HG03060 (cell line): ENCODE results near the gene GMDS.

Experiments
- ATAC-seq: cut with Tn5 transposase; IDR thresholded peaks from one replicate; pipeline ENCODE4 v1.9.1; 2021; ENCODE audit warnings: low read depth, moderate number of reproducible peaks; ENCODE audit not compliant: unreplicated experiment

Gene GMDS

GRCh38 chr6:2141644-2142290 lies 103.6 kb downstream of the GMDS start:
- ATAC-seq: no peak

- no peak for ATAC-seq
These were observed 104.8 kb downstream of the GMDS start for GRCh38 chr6:2140438-2141128.

- ATAC-seq: no peak
These were observed 110.0 kb downstream of the GMDS start for GRCh38 chr6:2135401-2135800.

GRCh38 chr6:2134554-2134953 lies 110.9 kb downstream of the GMDS start:
- ATAC-seq: no peak

- ATAC-seq: no peak
These were observed 111.6 kb downstream of the GMDS start for GRCh38 chr6:2133716-2134310.

- ATAC-seq: no peak
These were observed 112.5 kb downstream of the GMDS start for GRCh38 chr6:2132916-2133315.

- no peak for ATAC-seq
These were observed 113.0 kb downstream of the GMDS start for GRCh38 chr6:2132416-2132815.

GRCh38 chr6:2129182-2129621 lies 116.2 kb downstream of the GMDS start:
- ATAC-seq: no peak

- ATAC-seq: no peak
These were observed 117.9 kb downstream of the GMDS start for GRCh38 chr6:2127484-2127911.

- ATAC-seq: no peak
These were observed 119.1 kb downstream of the GMDS start for GRCh38 chr6:2126351-2126750.

GRCh38 chr6:2125158-2125557 lies 120.2 kb downstream of the GMDS start:
- no peak for ATAC-seq

- no peak for ATAC-seq
These were observed 121.1 kb downstream of the GMDS start for GRCh38 chr6:2124260-2124709.

GRCh38 chr6:2120912-2121311 lies 124.5 kb downstream of the GMDS start:
- no peak for ATAC-seq

GRCh38 chr6:2119275-2119674 lies 126.1 kb downstream of the GMDS start:
- no peak for ATAC-seq

- ATAC-seq: no peak
These were observed 127.3 kb downstream of the GMDS start for GRCh38 chr6:2118136-2118535.

- no peak for ATAC-seq
These were observed 128.0 kb downstream of the GMDS start for GRCh38 chr6:2117447-2117846.

- ATAC-seq: no peak
These were observed 128.9 kb downstream of the GMDS start for GRCh38 chr6:2116496-2116895.

- no peak for ATAC-seq
These were observed 131.3 kb downstream of the GMDS start for GRCh38 chr6:2114100-2114499.

- ATAC-seq: no peak
These were observed 134.2 kb downstream of the GMDS start for GRCh38 chr6:2111162-2111677.

- no peak for ATAC-seq
These were observed 134.9 kb downstream of the GMDS start for GRCh38 chr6:2110504-2110903.

- no peak for ATAC-seq
These were observed 135.6 kb downstream of the GMDS start for GRCh38 chr6:2109796-2110195.
